Esophagus muscularis mucosa (tissue), 4 donors: ENCODE data around the gene SLC17A9. TPM values are rescaled to one million over a fixed set of nuclear protein-coding genes. Genes with fewer than 3 reads are reported as not detected.

Experiments used
- DNase-seq: peaks from one replicate; pipeline ENCODE4 v3.0.0-alpha.2; 2017; ENCODE audit errors: extremely low spot score
- H3K27ac ChIP-seq, 4 donors: fragments of 200-600 bp; sonication (generic); replicated peaks in 1 of 4; 1 replicate in 3 of 4; 2 replicates in 1 of 4; pipeline ENCODE4 v1.5.1; 2016 to 2019; ENCODE audit warnings: mild to moderate bottlenecking in 1 of 4
- H3K27me3 ChIP-seq, 4 donors: fragments of 200-600 bp; sonication (generic); one replicate each; pipeline versions ENCODE4 v1.5.1 to v1.6.0; 2016 to 2019
- H3K36me3 ChIP-seq, 4 donors: fragments of 200-600 bp; sonication (generic); one replicate each; pipeline ENCODE4 v1.5.1; 2016 to 2019
- H3K4me1 ChIP-seq, 4 donors: fragments of 200-600 bp; sonication (generic); one replicate each; pipeline ENCODE4 v1.5.1; 2016 to 2019
- H3K4me3 ChIP-seq, 4 donors: fragments of 200-600 bp; sonication (generic); 1 replicate in 2 of 4; 2 replicates in 2 of 4; pipeline ENCODE4 v1.5.1; 2016 to 2019; ENCODE audit warnings: mild to moderate bottlenecking in 4 of 4, moderate library complexity in 1 of 4
- H3K9me3 ChIP-seq, 4 donors: fragments of 200-600 bp; sonication (generic); 1 replicate in 3 of 4; 2 replicates in 1 of 4; pipeline ENCODE4 v1.5.1; 2016 to 2019
- CTCF ChIP-seq, 3 experiments: fragments of 200-600 bp in 2 of 3; fragments of 450-650 bp in 1 of 3; sonication (generic) in 2 of 3; IDR thresholded peaks; one replicate each; pipeline ENCODE4 v1.5.1; 2017 to 2019; ENCODE audit warnings: antibody characterized with exemption in 3 of 3, mild to moderate bottlenecking in 2 of 3, moderate library complexity in 1 of 3
- EP300 ChIP-seq: sonication (generic); formaldehyde crosslinking; IDR thresholded peaks from one replicate; pipeline ENCODE4 v1.6.1; 2017; ENCODE audit warnings: antibody characterized with exemption
- POLR2A ChIP-seq: fragments of 450-650 bp; IDR thresholded peaks from one replicate; pipeline ENCODE4 v1.6.1; 2017; ENCODE audit warnings: antibody characterized with exemption, moderate library complexity, mild to moderate bottlenecking, low read depth
- POLR2AphosphoS5 ChIP-seq, 2 donors: sonication (generic); formaldehyde crosslinking; IDR thresholded peaks; one replicate each; pipeline ENCODE4 v1.6.1; 2017; ENCODE audit warnings: antibody characterized with exemption in 2 of 2
- WGBS: methylation state at CpG from one replicate; pipeline ENCODE4 v1.1.5; 2018; 5-methylcytosine and 5-hydroxymethylcytosine counted together
- intact Hi-C: fragments of 100-400 bp; cut with DNase I; formaldehyde crosslinking; loops from one replicate; pipeline ENCODE4 v1.15.1; 2023
- total RNA-seq, 4 donors: library from RNA; depleted of rRNA; stranded (reverse); fragments of >200 nt; gene quantifications; one replicate each; pipeline versions ENCODE4 v1.1.0 to v1.2.1, GENCODE V29; 2016

The SLC17A9 gene
- total RNA-seq, 4 donors from 2014 or later = 2.2 to 5.2 (median 2.7) TPM

- 78% methylated on average over 11 of the region's 12 CpGs for WGBS
- Histone ChIP-seq H3K36me3 (no peaks in the 10 kb centered on the region), H3K9me3 (no peaks in the 10 kb centered on the region), H3K4me3 (peak overlapping the region; percentile 79 to 97 (median 95)), H3K27ac (peak overlapping the region; percentile 95 to 98 (median 98)), H3K27me3 (no peaks in the 10 kb centered on the region), H3K4me1 (peaks cover 59 to 81% (median 71%) of the 10 kb centered on the region in 4 donors)
- DNase-seq = no peak
- intact Hi-C loops = no loop called here
- TF ChIP-seq POLR2AphosphoS5 (IDR thresholded peaks at IDR 0.05) (no peak), CTCF (IDR thresholded peaks at IDR 0.05) (no peak), POLR2A (no peak), EP300 (no peak)
Measured at GRCh38 chr20:62927128-62927705, 25.3 kb upstream of the SLC17A9 start.

GRCh38 chr20:62928246-62928939, 24.1 kb upstream of the SLC17A9 start:
- Histone ChIP-seq H3K9me3 (no peaks in the 10 kb centered on the region), H3K36me3 (peaks cover 0 to 8% (median 2%) of the 10 kb centered on the region in 4 donors), H3K27me3 (no peaks in the 10 kb centered on the region), H3K4me1 (peaks cover 47 to 76% (median 62%) of the 10 kb centered on the region in 4 donors), H3K4me3 (peak overlapping the region; percentile 52 to 66 (median 59)), H3K27ac (peak overlapping the region; percentile 81 to 98 (median 86))
- TF ChIP-seq EP300 (no peak), CTCF (IDR thresholded peaks at IDR 0.05) (no peak), POLR2A (no peak), POLR2AphosphoS5 (IDR thresholded peaks at IDR 0.05) (no peak)
- 51% methylated on average over 14 of the region's 14 CpGs for WGBS
- no peak for DNase-seq
- intact Hi-C loops = no loop called here

- Histone ChIP-seq H3K4me1 (peaks cover 40 to 75% (median 60%) of the 10 kb centered on the region in 4 donors), H3K36me3 (peaks cover 0 to 8% (median 4%) of the 10 kb centered on the region in 4 donors), H3K27me3 (no peaks in the 10 kb centered on the region), H3K9me3 (no peaks in the 10 kb centered on the region), H3K27ac (peak overlapping the region; percentile 81 to 98 (median 86)), H3K4me3 (peak overlapping the region; percentile 52 to 66 (median 59))
- WGBS = 3% methylated on average over 20 of the region's 44 CpGs
- intact Hi-C loops = no loop called here
- TF ChIP-seq POLR2A = no peak
- TF ChIP-seq POLR2AphosphoS5 (IDR thresholded peaks at IDR 0.05) = peak; percentile 32 to 46
- no peak for DNase-seq
Measured at GRCh38 chr20:62929051-62929538, 23.4 kb upstream of the SLC17A9 start.

GRCh38 chr20:62931464-62931863, 21.0 kb upstream of the SLC17A9 start:
- TF ChIP-seq CTCF (IDR thresholded peaks at IDR 0.05) = no peak
- no peak for TF ChIP-seq EP300
- H3K4me3 ChIP-seq = no peak overlapping the region
- H3K36me3 ChIP-seq = peaks cover 0 to 21% (median 8%) of the 10 kb centered on the region in 4 donors
- peaks cover 47 to 87% (median 70%) of the 10 kb centered on the region in 4 donors for H3K4me1 ChIP-seq
- DNase-seq = no peak
- intact Hi-C loops = loop anchor here (10.0 kb wide), 1 partner anchor 277 kb away; no protein-coding TSS in a partner anchor
- no peaks in the 10 kb centered on the region for H3K9me3 ChIP-seq
- H3K27me3 ChIP-seq = no peaks in the 10 kb centered on the region
- no peak overlapping the region for H3K27ac ChIP-seq
- 75% methylated on average over 9 of the region's 9 CpGs for whole genome bisulfite sequencing

GRCh38 chr20:62933966-62934365, 18.5 kb upstream of the SLC17A9 start:
- WGBS = 70% methylated on average over 3 of the region's 3 CpGs
- H3K4me1 ChIP-seq = peaks cover 34 to 71% (median 57%) of the 10 kb centered on the region in 4 donors
- H3K4me3 ChIP-seq = no peak overlapping the region
- TF ChIP-seq CTCF (IDR thresholded peaks at IDR 0.05) (no peak), EP300 (no peak), POLR2A (no peak), POLR2AphosphoS5 (IDR thresholded peaks at IDR 0.05) (no peak)
- H3K27ac ChIP-seq = no peak overlapping the region
- no peak for DNase-seq
- H3K27me3 ChIP-seq = no peaks in the 10 kb centered on the region
- H3K36me3 ChIP-seq = peaks cover 0 to 21% (median 8%) of the 10 kb centered on the region in 4 donors
- intact Hi-C loops = loop anchor here (10.0 kb wide), 1 partner anchor 279 kb away; no protein-coding TSS in a partner anchor
- H3K9me3 ChIP-seq = no peaks in the 10 kb centered on the region
